CD4-positive, alpha-beta T cell (primary cell): ENCODE data around the gene HMCN2. TPM values are rescaled to one million over a fixed set of nuclear protein-coding genes. Genes with fewer than 3 reads are reported as not detected.

Experiments
- ATAC-seq: fragments of 200-7000 bp; cut with Tn5 transposase; one replicate; pipeline ENCODE4 v1.10.0; 2022; ENCODE audit warnings: mild to moderate bottlenecking; ENCODE audit not compliant: poor library complexity
- CTCF ChIA-PET: fragments of 350-600 bp; sonication (Branson Sonifier 250); formaldehyde crosslinking; loops from one replicate; lab custom pipeline; 2021; ENCODE audit warnings: antibody characterized with exemption, inconsistent platforms; lab: Charles Lee
- POLR2A ChIA-PET: fragments of 350-600 bp; sonication (Branson Sonifier 250); formaldehyde crosslinking; loops from one replicate; lab custom pipeline; 2021; ENCODE audit warnings: antibody characterized with exemption, inconsistent platforms; lab: Charles Lee
- DNase-seq, 14 experiments: peaks; one replicate each; pipeline ENCODE4 v3.0.0-alpha.2; 2013 to 2020; ENCODE audit warnings: mixed read lengths in 2 of 14
- H3K27ac ChIP-seq, 2 donors: one replicate each; pipeline versions ENCODE4 v1.5.1 to v1.7.0; 2013; ENCODE audit warnings: low read length in 2 of 2, low read depth in 1 of 2, mild to moderate bottlenecking in 1 of 2
- H3K27me3 ChIP-seq, 2 experiments: 1 replicate in 1 of 2; 2 replicates in 1 of 2; pipeline versions ENCODE4 v1.6.1 to v1.7.0; 2013; ENCODE audit warnings: low read length in 2 of 2, control low read depth in 1 of 2, mild to moderate bottlenecking in 1 of 2, moderate library complexity in 1 of 2; ENCODE audit not compliant: insufficient read depth in 2 of 2, control insufficient read depth in 1 of 2
- H3K36me3 ChIP-seq: one replicate; pipeline ENCODE4 v1.6.1; 2013; ENCODE audit warnings: low read length, control low read depth; ENCODE audit not compliant: insufficient read depth
- H3K4me1 ChIP-seq: one replicate; pipeline ENCODE4 v1.6.1; 2013; ENCODE audit warnings: low read length, control low read depth; ENCODE audit not compliant: insufficient read depth
- H3K4me3 ChIP-seq: one replicate; pipeline ENCODE4 v1.5.1; 2013; ENCODE audit warnings: mild to moderate bottlenecking, low read length, moderate library complexity
- H3K9me3 ChIP-seq, 2 experiments: 1 replicate in 1 of 2; 2 replicates in 1 of 2; pipeline versions ENCODE4 v1.6.1 to v1.7.0; 2013; ENCODE audit warnings: low read length in 2 of 2, mild to moderate bottlenecking in 2 of 2, control low read depth in 1 of 2, moderate library complexity in 1 of 2; ENCODE audit not compliant: control insufficient read depth in 1 of 2, insufficient read depth in 1 of 2
- H3K27ac Mint-ChIP-seq: one replicate; pipeline ENCODE4 v1.8.0; 2020; ENCODE audit warnings: mixed read lengths
- H3K27me3 Mint-ChIP-seq: one replicate; pipeline ENCODE4 v1.8.0; 2021; ENCODE audit warnings: mixed read lengths
- H3K36me3 Mint-ChIP-seq: one replicate; pipeline ENCODE4 v1.8.0; 2021; ENCODE audit warnings: low read depth, mixed read lengths
- H3K4me1 Mint-ChIP-seq: one replicate; pipeline ENCODE4 v1.8.0; 2021; ENCODE audit warnings: low read depth, mixed read lengths
- H3K4me3 Mint-ChIP-seq: one replicate; pipeline ENCODE4 v1.8.0; 2020; ENCODE audit warnings: mild to moderate bottlenecking, mixed read lengths
- H3K9me3 Mint-ChIP-seq: one replicate; pipeline ENCODE4 v1.8.0; 2020; ENCODE audit warnings: mixed read lengths
- intact Hi-C, 2 experiments: fragments of 100-400 bp; cut with DNase I in 1 of 2; cut with micrococcal nuclease in 1 of 2; formaldehyde crosslinking; loops; one replicate each; pipeline versions ENCODE4 v1.15.1 to v1.9.0; 2023 to 2025; cut with DNase I, micrococcal nuclease
- total RNA-seq, 174 experiments: library from RNA in 2 of 174; stranded (reverse) in 2 of 174; gene quantifications; one replicate each; pipeline ENCODE4 v1.2.3 and lab custom pipeline; 2021 to 2026
- TF ChIP-seq, protein P1 (sequence below): fragments of 200-600 bp; IDR thresholded peaks from one replicate; pipeline ENCODE4 v1.8.0; 2022; ENCODE audit warnings: antibody characterized with exemption, mild to moderate bottlenecking

Gene HMCN2
- total RNA-seq, 2 experiments from 2014 or later: not detected

DNA sequence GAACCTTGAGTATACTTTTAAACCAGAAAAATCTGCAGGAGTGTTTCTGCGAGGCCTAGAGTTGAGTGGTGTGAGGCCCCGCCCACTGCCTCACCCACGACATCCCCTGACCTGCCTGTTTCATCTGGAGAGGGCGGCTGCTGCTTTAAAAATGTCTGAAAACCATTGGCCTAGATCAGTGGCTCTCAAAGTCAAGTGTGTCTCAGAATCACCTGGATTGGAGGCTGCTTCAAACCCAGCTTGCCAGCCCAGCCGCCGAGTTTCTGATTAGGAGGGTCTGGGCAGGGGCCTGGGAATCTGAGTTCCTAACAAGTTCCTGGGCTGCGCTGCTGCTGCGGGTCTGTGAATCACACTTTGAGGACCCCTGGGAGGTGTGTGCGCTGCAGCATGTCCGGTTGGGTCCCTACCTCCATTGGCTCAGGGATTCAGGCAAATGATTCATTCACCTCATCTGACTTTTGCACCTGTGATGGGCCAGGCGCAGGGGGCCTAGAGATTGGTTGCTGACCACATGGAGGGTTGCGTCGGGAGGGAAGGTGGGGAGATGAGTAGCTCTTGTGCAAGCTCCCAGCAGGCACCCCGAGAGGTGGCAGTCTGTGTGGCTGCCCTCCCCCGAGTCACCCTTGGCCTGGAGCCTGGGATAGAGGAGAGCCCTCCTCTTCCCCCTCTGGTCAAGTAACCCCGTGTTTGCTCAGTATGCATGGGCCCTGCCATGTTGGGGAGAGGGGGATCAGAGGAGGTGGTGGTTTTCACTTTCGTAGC lies 27.6 kb upstream of the HMCN2 start:
- TF ChIP-seq, protein P1, sequence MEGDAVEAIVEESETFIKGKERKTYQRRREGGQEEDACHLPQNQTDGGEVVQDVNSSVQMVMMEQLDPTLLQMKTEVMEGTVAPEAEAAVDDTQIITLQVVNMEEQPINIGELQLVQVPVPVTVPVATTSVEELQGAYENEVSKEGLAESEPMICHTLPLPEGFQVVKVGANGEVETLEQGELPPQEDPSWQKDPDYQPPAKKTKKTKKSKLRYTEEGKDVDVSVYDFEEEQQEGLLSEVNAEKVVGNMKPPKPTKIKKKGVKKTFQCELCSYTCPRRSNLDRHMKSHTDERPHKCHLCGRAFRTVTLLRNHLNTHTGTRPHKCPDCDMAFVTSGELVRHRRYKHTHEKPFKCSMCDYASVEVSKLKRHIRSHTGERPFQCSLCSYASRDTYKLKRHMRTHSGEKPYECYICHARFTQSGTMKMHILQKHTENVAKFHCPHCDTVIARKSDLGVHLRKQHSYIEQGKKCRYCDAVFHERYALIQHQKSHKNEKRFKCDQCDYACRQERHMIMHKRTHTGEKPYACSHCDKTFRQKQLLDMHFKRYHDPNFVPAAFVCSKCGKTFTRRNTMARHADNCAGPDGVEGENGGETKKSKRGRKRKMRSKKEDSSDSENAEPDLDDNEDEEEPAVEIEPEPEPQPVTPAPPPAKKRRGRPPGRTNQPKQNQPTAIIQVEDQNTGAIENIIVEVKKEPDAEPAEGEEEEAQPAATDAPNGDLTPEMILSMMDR: no peak
- DNase-seq (peak in 1 of 14 experiments; percentile 10), ATAC-seq (no peak)
- H3K27me3 ChIP-seq: no peaks in the 10 kb centered on the region
- no peaks in the 10 kb centered on the region for H3K9me3 ChIP-seq
- no peak overlapping the region for H3K27ac ChIP-seq
- H3K27ac Mint-ChIP-seq: no peak overlapping the region
- peaks cover 37% of the 10 kb centered on the region for H3K4me1 ChIP-seq
- peaks cover 27% of the 10 kb centered on the region for H3K4me1 Mint-ChIP-seq
- ChIA-PET POLR2A (no interaction called here), CTCF (interaction anchor here (4.4 kb wide), 1 partner anchor 130 kb away, joined by 52 read pairs; no protein-coding TSS in a partner anchor)
- no peaks in the 10 kb centered on the region for H3K9me3 Mint-ChIP-seq
- H3K36me3 ChIP-seq: no peaks in the 10 kb centered on the region
- no peaks in the 10 kb centered on the region for H3K27me3 Mint-ChIP-seq
- no peaks in the 10 kb centered on the region for H3K36me3 Mint-ChIP-seq
- no peak overlapping the region for H3K4me3 Mint-ChIP-seq
- intact Hi-C loops: loop anchor here (2.0 to 10.0 kb wide), 4 partner anchors 111 to 1103 kb away; no protein-coding TSS in a partner anchor
- H3K4me3 ChIP-seq: no peak overlapping the region

DNA sequence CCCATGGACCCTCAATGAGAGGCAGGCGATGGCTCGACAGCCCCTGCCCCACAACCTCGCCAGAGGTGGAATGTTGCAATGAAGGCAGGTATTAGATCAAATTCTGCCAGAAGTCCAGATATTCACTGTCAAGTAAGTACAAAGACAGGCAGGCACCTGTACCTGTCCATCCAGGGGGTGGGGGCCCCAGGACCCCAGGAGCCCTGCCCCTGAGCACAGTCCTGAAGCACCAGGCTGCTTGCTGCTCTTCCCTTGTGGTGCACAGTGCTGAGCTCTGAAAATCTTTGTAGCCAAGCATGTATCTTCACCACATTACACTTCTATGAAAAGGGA lies 26.2 kb upstream of the HMCN2 start:
- peaks cover 32% of the 10 kb centered on the region for H3K4me1 Mint-ChIP-seq
- TF ChIP-seq, protein P1: no peak
- H3K36me3 ChIP-seq: no peaks in the 10 kb centered on the region
- CTCF ChIA-PET: interaction anchor here (4.4 kb wide), 1 partner anchor 132 kb away, joined by 52 read pairs; no protein-coding TSS in a partner anchor
- H3K4me1 ChIP-seq: peaks cover 44% of the 10 kb centered on the region
- H3K9me3 ChIP-seq: no peaks in the 10 kb centered on the region
- H3K36me3 Mint-ChIP-seq: no peaks in the 10 kb centered on the region
- H3K27ac Mint-ChIP-seq: no peak overlapping the region
- H3K9me3 Mint-ChIP-seq: no peaks in the 10 kb centered on the region
- no peak overlapping the region for H3K4me3 Mint-ChIP-seq
- DNase-seq: no peak
- H3K27me3 ChIP-seq: no peaks in the 10 kb centered on the region
- no peak overlapping the region for H3K27ac ChIP-seq
- POLR2A ChIA-PET: interaction anchor here (1.1 kb wide), 1 partner anchor 111 kb away, joined by 3 read pairs; no protein-coding TSS in a partner anchor
- no peak overlapping the region for H3K4me3 ChIP-seq
- no peak for ATAC-seq
- no peaks in the 10 kb centered on the region for H3K27me3 Mint-ChIP-seq
- intact Hi-C loops: loop anchor here (5.0 to 10.0 kb wide), 3 partner anchors 112 to 1105 kb away; no protein-coding TSS in a partner anchor

DNA sequence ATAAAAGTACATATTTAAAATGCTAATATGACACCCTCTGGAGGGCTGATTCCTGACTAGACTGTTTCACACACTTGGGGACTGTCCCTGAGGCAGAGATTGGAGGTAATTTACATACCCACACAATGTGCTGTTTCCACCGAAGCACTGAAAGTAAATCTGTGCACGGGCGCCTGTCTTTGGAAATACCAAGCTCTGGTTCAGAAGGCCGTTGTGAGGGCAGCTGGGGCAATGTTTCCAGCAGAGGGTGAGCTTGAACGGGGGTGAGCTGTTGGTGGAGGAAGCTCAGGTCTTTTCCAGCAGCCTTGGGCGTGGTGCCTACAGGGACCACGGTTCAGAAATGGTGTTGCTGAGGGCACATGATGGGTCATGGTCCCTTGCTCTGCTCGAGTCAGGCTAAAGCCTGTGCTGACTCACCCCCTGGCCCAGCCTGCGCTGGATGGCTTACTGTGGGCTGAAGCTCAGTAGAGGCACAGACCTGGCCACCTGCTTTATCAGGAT lies 25.8 kb upstream of the HMCN2 start:
- peaks cover 32% of the 10 kb centered on the region for H3K4me1 Mint-ChIP-seq
- no peaks in the 10 kb centered on the region for H3K9me3 Mint-ChIP-seq
- peak in 2 of 14 experiments; percentile 11 to 29 for DNase-seq
- Histone ChIP-seq H3K36me3 (no peaks in the 10 kb centered on the region), H3K27ac (no peak overlapping the region), H3K4me1 (peaks cover 44% of the 10 kb centered on the region), H3K4me3 (no peak overlapping the region), H3K9me3 (no peaks in the 10 kb centered on the region), H3K27me3 (no peaks in the 10 kb centered on the region)
- no peak overlapping the region for H3K27ac Mint-ChIP-seq
- ATAC-seq: peak; percentile 45
- TF ChIP-seq, protein P1: no peak
- POLR2A ChIA-PET: interaction anchor here (1.1 kb wide), 1 partner anchor 112 kb away, joined by 3 read pairs; no protein-coding TSS in a partner anchor
- H3K27me3 Mint-ChIP-seq: no peaks in the 10 kb centered on the region
- intact Hi-C loops: loop anchor here (5.0 to 10.0 kb wide), 3 partner anchors 112 to 1105 kb away; no protein-coding TSS in a partner anchor
- no peak overlapping the region for H3K4me3 Mint-ChIP-seq
- no peaks in the 10 kb centered on the region for H3K36me3 Mint-ChIP-seq
- CTCF ChIA-PET: interaction anchor here (4.4 kb wide), 1 partner anchor 132 kb away, joined by 52 read pairs; no protein-coding TSS in a partner anchor
